SW480 (cell line): ENCODE measurements around the gene TP53AIP1.

Experiments
- DNase-seq: peaks from one replicate; pipeline ENCODE4 v3.0.0-alpha.2; 2016; ENCODE audit warnings: low spot score

The TP53AIP1 gene

GRCh38 chr11:128943428-128943976 lies 831 bp upstream of the TP53AIP1 start:
- no peak for DNase-seq

GRCh38 chr11:128942272-128942612 lies 429 bp downstream of the TP53AIP1 start:
- DNase-seq = no peak

GRCh38 chr11:128941573-128942271 lies 949 bp downstream of the TP53AIP1 start:
- DNase-seq = no peak

GRCh38 chr11:128941110-128941509 lies 1.6 kb downstream of the TP53AIP1 start:
- DNase-seq = no peak

GRCh38 chr11:128940603-128941002 lies 2.1 kb downstream of the TP53AIP1 start:
- no peak for DNase-seq

- DNase-seq = no peak
Measured at GRCh38 chr11:128940156-128940555, 2.5 kb downstream of the TP53AIP1 start.

- DNase-seq = no peak
Measured at GRCh38 chr11:128939591-128939990, 3.1 kb downstream of the TP53AIP1 start.

- no peak for DNase-seq
Measured at GRCh38 chr11:128938156-128938885, 4.3 kb downstream of the TP53AIP1 start.

GRCh38 chr11:128937480-128937879 lies 5.2 kb downstream of the TP53AIP1 start:
- DNase-seq = no peak

GRCh38 chr11:128936606-128937251 lies 5.9 kb downstream of the TP53AIP1 start:
- no peak for DNase-seq

GRCh38 chr11:128934926-128935325 lies 7.7 kb downstream of the TP53AIP1 start:
- no peak for DNase-seq

- no peak for DNase-seq
Measured at GRCh38 chr11:128934351-128934750, 8.3 kb downstream of the TP53AIP1 start.

- no peak for DNase-seq
Measured at GRCh38 chr11:128933481-128934178, 9.0 kb downstream of the TP53AIP1 start.

GRCh38 chr11:128931668-128932067 lies 11.0 kb downstream of the TP53AIP1 start:
- peak; percentile 58 for DNase-seq

- DNase-seq = no peak
Measured at GRCh38 chr11:128931066-128931465, 11.6 kb downstream of the TP53AIP1 start.

GRCh38 chr11:128929991-128930390 lies 12.7 kb downstream of the TP53AIP1 start:
- no peak for DNase-seq

GRCh38 chr11:128929468-128929867 lies 13.2 kb downstream of the TP53AIP1 start:
- no peak for DNase-seq

GRCh38 chr11:128928400-128928799 lies 14.3 kb downstream of the TP53AIP1 start:
- no peak for DNase-seq

- DNase-seq = no peak
Measured at GRCh38 chr11:128927683-128928336, 14.9 kb downstream of the TP53AIP1 start.

GRCh38 chr11:128927108-128927461 lies 15.6 kb downstream of the TP53AIP1 start:
- DNase-seq = no peak

GRCh38 chr11:128926437-128927107 lies 16.1 kb downstream of the TP53AIP1 start:
- no peak for DNase-seq
